H1 (cell line): ENCODE data around the gene PHLPP1. TPM values are rescaled to one million over a fixed set of nuclear protein-coding genes. Genes with fewer than 3 reads are reported as not detected.

ENCODE experiments used
- CTCF ChIA-PET: fragments of 300-600 bp; sonication (Branson Sonifier 250); formaldehyde crosslinking; loops from one replicate; lab custom pipeline; 2021; ENCODE audit not compliant: partially characterized antibody; lab: Charles Lee
- POLR2A ChIA-PET: fragments of 300-600 bp; sonication (Branson Sonifier 250); formaldehyde crosslinking; loops from one replicate; lab custom pipeline; 2021; ENCODE audit warnings: inconsistent platforms; ENCODE audit not compliant: partially characterized antibody; lab: Charles Lee
- DNase-seq, 2 experiments: peaks; one replicate each; pipeline versions ENCODE4 v3.0.0 to v3.0.0-alpha.2; 2010 to 2022; ENCODE audit warnings: low spot score in 2 of 2, low read depth in 1 of 2, mixed read lengths in 1 of 2
- FAIRE-seq: peaks from 2 replicates; lab custom pipeline; 2011; peaks lifted over from hg19 to GRCh38; lab: Jason Lieb, UNC
- H2AFZ ChIP-seq: 2 replicates; pipeline ENCODE4 v1.8.1; 2012; ENCODE audit warnings: low read length, inconsistent platforms
- H2AK5ac ChIP-seq: 2 replicates; pipeline ENCODE4 v1.6.1; 2013; ENCODE audit warnings: low read depth, low read length
- H2BK120ac ChIP-seq: replicated peaks from 2 replicates; pipeline ENCODE3; 2013; ENCODE audit warnings: low read depth, low read length, inconsistent platforms
- H2BK12ac ChIP-seq: 2 replicates; pipeline ENCODE4 v1.6.1; 2013; ENCODE audit warnings: low read depth, low read length
- H2BK15ac ChIP-seq: 2 replicates; pipeline ENCODE4 v1.6.1; 2013; ENCODE audit warnings: low read length
- H2BK20ac ChIP-seq: 2 replicates; pipeline ENCODE4 v1.6.1; 2013; ENCODE audit warnings: low read length
- H2BK5ac ChIP-seq: 2 replicates; pipeline ENCODE4 v1.6.1; 2013; ENCODE audit warnings: low read depth, low read length
- H3K14ac ChIP-seq: 2 replicates; pipeline ENCODE4 v1.6.1; 2013; ENCODE audit warnings: inconsistent platforms; ENCODE audit not compliant: insufficient read length
- H3K18ac ChIP-seq: 2 replicates; pipeline ENCODE4 v1.6.1; 2013; ENCODE audit warnings: low read length; ENCODE audit errors: extremely low read depth
- H3K23ac ChIP-seq: 2 replicates; pipeline ENCODE4 v1.6.1; 2013; ENCODE audit warnings: inconsistent platforms; ENCODE audit not compliant: insufficient read length
- H3K23me2 ChIP-seq: 2 replicates; pipeline ENCODE4 v1.6.1; 2013; ENCODE audit warnings: low read depth, low read length
- H3K27ac ChIP-seq: 2 replicates; pipeline ENCODE4 v1.6.1; 2011; ENCODE audit warnings: low read depth, low read length, inconsistent platforms
- H3K27me3 ChIP-seq, 4 experiments: replicated peaks in 1 of 4; 1 replicate in 1 of 4; 2 replicates in 3 of 4; pipeline versions ENCODE4 v1.6.1 to v1.8.1; 2011 to 2013; ENCODE audit warnings: low read length in 3 of 4, mild to moderate bottlenecking in 3 of 4, inconsistent platforms in 2 of 4, mixed read lengths in 2 of 4, moderate library complexity in 1 of 4; ENCODE audit not compliant: control insufficient read depth in 3 of 4, insufficient read depth in 3 of 4; ENCODE audit errors: extremely low read depth in 1 of 4
- H3K36me3 ChIP-seq, 4 experiments: 2 replicates each; pipeline versions ENCODE4 v1.6.1 to v1.8.1; 2011 to 2013; ENCODE audit warnings: mild to moderate bottlenecking in 4 of 4, low read length in 3 of 4, moderate library complexity in 2 of 4, control low read depth in 1 of 4, inconsistent platforms in 1 of 4; ENCODE audit not compliant: insufficient read depth in 4 of 4, control insufficient read depth in 2 of 4
- H3K4ac ChIP-seq: replicated peaks from 2 replicates; pipeline ENCODE3; 2013; ENCODE audit warnings: low read length, low read depth, mixed read lengths, inconsistent platforms; ENCODE audit not compliant: insufficient read length
- H3K4me1 ChIP-seq, 4 experiments: replicated peaks in 1 of 4; 1 replicate in 1 of 4; 2 replicates in 3 of 4; pipeline versions ENCODE4 v1.6.1 to v1.8.1; 2011 to 2013; ENCODE audit warnings: low read length in 3 of 4, inconsistent platforms in 2 of 4, mixed read lengths in 1 of 4; ENCODE audit not compliant: insufficient read depth in 4 of 4, control insufficient read depth in 3 of 4
- H3K4me2 ChIP-seq, 2 experiments: 2 replicates each; pipeline versions ENCODE4 v1.6.1 to v1.8.1; 2011 to 2013; ENCODE audit warnings: low read depth in 2 of 2, low read length in 2 of 2, control low read depth in 1 of 2, inconsistent platforms in 1 of 2, mild to moderate bottlenecking in 1 of 2; ENCODE audit not compliant: insufficient read depth in 1 of 2
- H3K4me3 ChIP-seq, 4 experiments: fragments of 200-600, 300-600 bp in 1 of 4; sonication (generic), shearing (Covaris generic), sonication (Bioruptor Twin) in 1 of 4; 2 replicates each; pipeline versions ENCODE4 v1.5.1 to v1.8.1; 2011 to 2016; ENCODE audit warnings: low read length in 4 of 4, low read depth in 3 of 4, control low read depth in 2 of 4, inconsistent platforms in 2 of 4, mild to moderate bottlenecking in 2 of 4, mixed read lengths in 1 of 4, moderate library complexity in 1 of 4; ENCODE audit not compliant: insufficient read depth in 2 of 4; ENCODE audit errors: extremely low read depth in 1 of 4
- H3K56ac ChIP-seq: replicated peaks from 2 replicates; pipeline ENCODE3; 2013; ENCODE audit warnings: low read depth, mild to moderate bottlenecking, mixed read lengths, low read length, inconsistent platforms; ENCODE audit not compliant: insufficient read length
- H3K79me1 ChIP-seq: 2 replicates; pipeline ENCODE4 v1.6.1; 2013; ENCODE audit warnings: low read depth, low read length, control low read depth
- H3K79me2 ChIP-seq, 2 experiments: 2 replicates each; pipeline versions ENCODE4 v1.6.1 to v1.8.1; 2012 to 2013; ENCODE audit warnings: low read length in 2 of 2, mild to moderate bottlenecking in 2 of 2, inconsistent platforms in 1 of 2; ENCODE audit not compliant: insufficient read depth in 2 of 2, control insufficient read depth in 1 of 2
- H3K9ac ChIP-seq, 4 experiments: replicated peaks in 1 of 4; 1 replicate in 1 of 4; 2 replicates in 3 of 4; pipeline versions ENCODE4 v1.6.1 to v1.8.1; 2011 to 2013; ENCODE audit warnings: low read depth in 3 of 4, low read length in 3 of 4, control low read depth in 2 of 4, mild to moderate bottlenecking in 2 of 4, moderate library complexity in 2 of 4, inconsistent platforms in 1 of 4; ENCODE audit errors: extremely low read depth in 1 of 4
- H3K9me3 ChIP-seq, 2 experiments: 2 replicates each; pipeline versions ENCODE4 v1.6.1 to v1.8.1; 2012 to 2013; ENCODE audit warnings: mild to moderate bottlenecking in 2 of 2, moderate library complexity in 2 of 2, control low read depth in 1 of 2, inconsistent platforms in 1 of 2, low read depth in 1 of 2, low read length in 1 of 2, mixed read lengths in 1 of 2; ENCODE audit not compliant: insufficient read depth in 2 of 2
- H4K20me1 ChIP-seq, 2 experiments: replicated peaks in 1 of 2; 2 replicates each; pipeline versions ENCODE3 to v1.8.1; 2011 to 2013; ENCODE audit warnings: inconsistent platforms in 2 of 2, low read length in 2 of 2, mild to moderate bottlenecking in 1 of 2; ENCODE audit not compliant: insufficient read depth in 2 of 2, control insufficient read depth in 1 of 2
- H4K5ac ChIP-seq: 2 replicates; pipeline ENCODE4 v1.6.1; 2013; ENCODE audit warnings: low read length, low read depth, mixed read lengths, inconsistent platforms; ENCODE audit not compliant: insufficient read length
- H4K8ac ChIP-seq: 2 replicates; pipeline ENCODE4 v1.8.0; 2013; ENCODE audit warnings: mild to moderate bottlenecking, moderate library complexity, low read length, inconsistent platforms; ENCODE audit not compliant: insufficient read depth; ENCODE audit errors: extremely low read depth
- H4K91ac ChIP-seq: replicated peaks from 2 replicates; pipeline ENCODE3; 2013; ENCODE audit warnings: low read length, mixed read lengths, inconsistent platforms; ENCODE audit not compliant: insufficient read length
- ATF2 ChIP-seq: IDR thresholded peaks from 2 replicates; pipeline ENCODE4 v1.6.1; 2012; ENCODE audit warnings: low read length, inconsistent platforms
- BCL11A ChIP-seq, 2 experiments: IDR thresholded peaks; one replicate each; pipeline ENCODE4 v1.6.1; 2011; ENCODE audit warnings: low read depth in 2 of 2, low read length in 2 of 2, mild to moderate bottlenecking in 2 of 2
- CTBP2 ChIP-seq: IDR thresholded peaks from 2 replicates; pipeline ENCODE4 v1.7.0; 2011; ENCODE audit warnings: borderline replicate concordance, mild to moderate bottlenecking, moderate library complexity, mixed read lengths, low read length; ENCODE audit not compliant: insufficient read depth, insufficient read length
- EGR1 ChIP-seq: IDR thresholded peaks from 2 replicates; pipeline ENCODE4 v1.6.1; 2011; ENCODE audit warnings: low read depth, low read length, borderline replicate concordance
- EZH2 ChIP-seq: fragments of 200-600 bp; sonication (generic); IDR thresholded peaks from 2 replicates; pipeline ENCODE4 v1.7.1; 2012; ENCODE audit warnings: low read depth, mild to moderate bottlenecking, moderate library complexity, low read length, inconsistent platforms; ENCODE audit not compliant: severe bottlenecking
- HDAC6 ChIP-seq: IDR thresholded peaks from one replicate; pipeline ENCODE4 v1.7.1; 2012; ENCODE audit warnings: low read depth, mild to moderate bottlenecking, inconsistent platforms, low read length, moderate library complexity
- KDM4A ChIP-seq: IDR thresholded peaks from one replicate; pipeline ENCODE4 v1.7.1; 2012; ENCODE audit warnings: low read depth, mild to moderate bottlenecking, moderate library complexity, low read length, inconsistent platforms; ENCODE audit not compliant: severe bottlenecking
- NANOG ChIP-seq: IDR thresholded peaks from 2 replicates; pipeline ENCODE4 v1.6.1; 2011; ENCODE audit warnings: low read length, low read depth, mild to moderate bottlenecking, inconsistent platforms; ENCODE audit not compliant: insufficient read depth, poor library complexity, severe bottlenecking
- RNF2 ChIP-seq: fragments of 200-900, 300-1000 bp; sonication (generic); IDR thresholded peaks from 2 replicates; pipeline ENCODE4 v1.7.1; 2016; ENCODE audit warnings: borderline replicate concordance, low read depth, mild to moderate bottlenecking, antibody characterized with exemption, low read length; ENCODE audit not compliant: poor library complexity, severe bottlenecking; ENCODE audit errors: missing control alignments
- SP1 ChIP-seq: IDR thresholded peaks from 2 replicates; pipeline ENCODE4 v1.6.1; 2011; ENCODE audit warnings: low read depth, low read length
- WGBS, 2 experiments: shearing (Covaris generic) in 1 of 2; methylation state at CpG; one replicate each; pipeline versions ENCODE4 v1.1.6 to v1.1.7; 2013 to 2015; ENCODE audit warnings: low lambda C conversion rate in 2 of 2, mixed read lengths in 2 of 2, inconsistent platforms in 1 of 2, low coverage in 1 of 2, missing lambda C conversion rate in 1 of 2; ENCODE audit not compliant: insufficient replicate concordance in 2 of 2, insufficient coverage in 1 of 2, insufficient read length in 1 of 2; ENCODE audit errors: extremely low coverage in 1 of 2, missing lambda C conversion rate in 1 of 2; 5-methylcytosine and 5-hydroxymethylcytosine counted together
- polyA plus RNA-seq, 7 experiments: library from polyadenylated mRNA; depleted of rRNA in 3 of 7; stranded (reverse) in 5 of 7; unstranded in 2 of 7; fragments of >200 nt in 5 of 7; fragments of 200-250 nt in 2 of 7; gene quantifications; 1 replicate in 5 of 7; 2 replicates in 1 of 7; 4 replicates in 1 of 7; pipeline versions ENCODE4 v1.2.1 to v1.2.3, GENCODE V29; 2011 to 2013; ENCODE audit warnings: missing spikeins in 2 of 7, mixed read lengths in 2 of 7
- total RNA-seq: library from RNA; stranded (reverse); fragmentation: NEBNext Ultra II Directional; extraction: Animal tissue kit (Norgen Biotek cat#: 25700); gene quantifications from 2 replicates; pipeline ENCODE4 v1.2.1, GENCODE V29; 2021

Gene PHLPP1
- total and polyA plus RNA-seq, 2 of the 8 experiments (the other 6 are each of a cell fraction or from before 2014, with no cell fraction given): 28.0 to 66.3 TPM

- ChIA-PET CTCF (interaction anchor here (1.8 kb wide), 1 partner anchor 564 kb away, joined by 4 read pairs; no protein-coding TSS in a partner anchor), POLR2A (no interaction called here)
- Histone ChIP-seq H4K20me1 (no peaks in the 10 kb centered on the region), H3K4me3 (no peak overlapping the region), H2BK20ac (no peak overlapping the region), H3K27ac (no peak overlapping the region), H3K4me2 (no peak overlapping the region), H2BK5ac (no peak overlapping the region), H3K18ac (no peak overlapping the region), H3K56ac (no peak overlapping the region), H3K36me3 (no peaks in the 10 kb centered on the region), H3K4ac (no peak overlapping the region), H3K79me1 (no peaks in the 10 kb centered on the region), H4K8ac (no peak overlapping the region), H2BK15ac (no peak overlapping the region), H3K9ac (no peak overlapping the region), H3K27me3 (no peaks in the 10 kb centered on the region), H2AFZ (no peak overlapping the region), H2AK5ac (no peak overlapping the region), H3K4me1 (no peaks in the 10 kb centered on the region), H4K5ac (no peak overlapping the region), H3K14ac (no peak overlapping the region), H4K91ac (no peak overlapping the region), H3K9me3 (no peaks in the 10 kb centered on the region; a peak in 1 of 4 replicates), H2BK120ac (no peak overlapping the region), H3K79me2 (no peaks in the 10 kb centered on the region), H3K23ac (no peak overlapping the region), H2BK12ac (no peak overlapping the region), H3K23me2 (no peaks in the 10 kb centered on the region)
- 68% methylated on average over 7 of the region's 7 CpGs; no CpG with 5 or more reads in 1 of the 2 experiments for WGBS, 2 experiments
- FAIRE-seq: no peak
- no peak for DNase-seq
- no peak for TF ChIP-seq KDM4A
- TF ChIP-seq HDAC6: no peak
- no peak for TF ChIP-seq SP1
- no peak for TF ChIP-seq NANOG
- no peak for TF ChIP-seq BCL11A (IDR thresholded peaks at IDR 0.05; ENCODE audit: low read depth in 2 of 2, low read length in 2 of 2)
- TF ChIP-seq ATF2: no peak
- TF ChIP-seq CTBP2: no peak
- TF ChIP-seq RNF2: no peak
- no peak for TF ChIP-seq EGR1
- TF ChIP-seq EZH2: no peak
These were observed 273.9 kb downstream of the PHLPP1 start for GRCh38 chr18:62989195-62989594.
